Endothelial cell of umbilical vein (primary cell): ENCODE measurements around the gene ERGIC1. TPM values are rescaled to one million over a fixed set of nuclear protein-coding genes. Genes with fewer than 3 reads are reported as not detected.
A peak's percentile ranks its signal among the peaks of the same experiment; 100 is the strongest.

Experiments
- BruUV-seq: library from RNA; stranded (reverse); fragments of 400-500 nt; replicated peaks from 2 replicates; lab custom pipeline; 2021; lab: Mats Ljungman, UMichigan
- CTCF ChIA-PET: fragments of 300-600, 350-600 bp; sonication (Branson Sonifier 250); formaldehyde crosslinking; loops from one replicate; lab custom pipeline; 2021; ENCODE audit warnings: antibody characterized with exemption, inconsistent platforms; lab: Charles Lee
- POLR2A ChIA-PET: fragments of 300-600, 350-600 bp; sonication (Branson Sonifier 250); formaldehyde crosslinking; loops from one replicate; lab custom pipeline; 2021; ENCODE audit warnings: antibody characterized with exemption, inconsistent platforms; lab: Charles Lee
- DNase-seq: peaks from one replicate; pipeline ENCODE4 v3.0.0-alpha.2; 2011; ENCODE audit warnings: low read depth, low spot score
- FAIRE-seq: peaks from 2 replicates; lab custom pipeline; 2011; peaks lifted over from hg19 to GRCh38; lab: Jason Lieb, UNC
- H2AFZ ChIP-seq: 2 replicates; pipeline ENCODE4 v1.6.0; 2012; ENCODE audit warnings: low read depth, low read length, control low read depth, inconsistent platforms
- H3K27ac ChIP-seq: 2 replicates; pipeline ENCODE4 v1.5.1; 2011; ENCODE audit warnings: low read depth, mild to moderate bottlenecking, control low read depth, low read length, moderate library complexity; ENCODE audit not compliant: insufficient read depth
- H3K27me3 ChIP-seq, 2 experiments: 2 replicates each; pipeline versions ENCODE4 v1.6.0 to v1.6.1; 2011; ENCODE audit warnings: low read length in 2 of 2, mixed read lengths in 1 of 2; ENCODE audit not compliant: control insufficient read depth in 2 of 2, insufficient read depth in 2 of 2
- H3K36me3 ChIP-seq, 2 experiments: 2 replicates in 1 of 2; 3 replicates in 1 of 2; pipeline ENCODE4 v1.5.1; 2011; ENCODE audit warnings: low read length in 2 of 2, mild to moderate bottlenecking in 1 of 2, moderate library complexity in 1 of 2; ENCODE audit not compliant: control insufficient read depth in 2 of 2, insufficient read depth in 2 of 2; ENCODE audit errors: extremely low read depth in 1 of 2
- H3K4me1 ChIP-seq: 3 replicates; pipeline ENCODE4 v1.5.1; 2011; ENCODE audit warnings: mild to moderate bottlenecking, low read length; ENCODE audit not compliant: control insufficient read depth, insufficient read depth; ENCODE audit errors: extremely low read depth
- H3K4me2 ChIP-seq: 2 replicates; pipeline ENCODE4 v1.6.1; 2011; ENCODE audit warnings: low read length, control low read depth, mixed read lengths; ENCODE audit not compliant: insufficient read depth
- H3K4me3 ChIP-seq, 3 experiments: fragments of 200-600 bp in 1 of 3; sonication (generic), shearing (Covaris generic) in 1 of 3; replicated peaks in 1 of 3; 2 replicates each; pipeline ENCODE4 v1.5.1; 2011 to 2016; ENCODE audit warnings: control low read depth in 3 of 3, low read length in 3 of 3, mild to moderate bottlenecking in 2 of 3, inconsistent platforms in 1 of 3, low read depth in 1 of 3, moderate library complexity in 1 of 3; ENCODE audit not compliant: insufficient read depth in 1 of 3
- H3K79me2 ChIP-seq: 2 replicates; pipeline ENCODE4 v1.6.0; 2012; ENCODE audit warnings: low read length, inconsistent platforms; ENCODE audit not compliant: control insufficient read depth, insufficient read depth
- H3K9ac ChIP-seq: replicated peaks from 2 replicates; pipeline ENCODE3; 2011; ENCODE audit warnings: low read length, control low read depth; ENCODE audit not compliant: insufficient read depth; ENCODE audit errors: extremely low read depth
- H3K9me1 ChIP-seq: replicated peaks from 3 replicates; pipeline ENCODE4 v1.6.0; 2011; ENCODE audit warnings: mild to moderate bottlenecking, low read length; ENCODE audit not compliant: control insufficient read depth, insufficient read depth; ENCODE audit errors: extremely low read depth
- H3K9me3 ChIP-seq: replicated peaks from 2 replicates; pipeline ENCODE4 v1.5.1; 2012; ENCODE audit warnings: low read length, inconsistent platforms; ENCODE audit not compliant: control insufficient read depth, insufficient read depth
- H4K20me1 ChIP-seq: replicated peaks from 2 replicates; pipeline ENCODE3; 2011; ENCODE audit warnings: mild to moderate bottlenecking, low read length; ENCODE audit not compliant: control insufficient read depth, insufficient read depth; ENCODE audit errors: extremely low read depth
- CTCF ChIP-seq, 2 donors: IDR thresholded peaks; 1 replicate in 1 of 2; 2 replicates in 1 of 2; pipeline ENCODE4 v1.5.1; 2011; ENCODE audit warnings: low read length in 2 of 2, mild to moderate bottlenecking in 2 of 2, moderate library complexity in 2 of 2, control low read depth in 1 of 2, inconsistent platforms in 1 of 2, low read depth in 1 of 2; ENCODE audit not compliant: insufficient read depth in 1 of 2; ENCODE audit errors: extremely low read depth in 1 of 2
- EZH2 ChIP-seq: IDR thresholded peaks from 2 replicates; pipeline ENCODE4 v1.6.1; 2012; ENCODE audit warnings: borderline replicate concordance, low read depth, mild to moderate bottlenecking, moderate library complexity, low read length, inconsistent platforms; ENCODE audit not compliant: severe bottlenecking
- FOS ChIP-seq: IDR thresholded peaks from 2 replicates; pipeline ENCODE4 v1.6.1; 2011; ENCODE audit warnings: mild to moderate bottlenecking, low read length, moderate library complexity, borderline replicate concordance; ENCODE audit not compliant: insufficient read depth
- GATA2 ChIP-seq: IDR thresholded peaks from 2 replicates; pipeline ENCODE4 v1.7.0; 2011; ENCODE audit warnings: low read depth, mild to moderate bottlenecking, moderate library complexity, mixed read lengths, low read length; ENCODE audit not compliant: insufficient read length, insufficient read depth
- JUN ChIP-seq: IDR thresholded peaks from 2 replicates; pipeline ENCODE4 v1.6.1; 2011; ENCODE audit warnings: borderline replicate concordance, low read depth; ENCODE audit not compliant: insufficient read length, insufficient read depth
- MAX ChIP-seq: IDR thresholded peaks from 2 replicates; pipeline ENCODE4 v1.6.1; 2011; ENCODE audit not compliant: insufficient read depth, insufficient read length
- MYC ChIP-seq: IDR thresholded peaks from one replicate; pipeline ENCODE4 v1.6.1; 2011; ENCODE audit warnings: mild to moderate bottlenecking, low read depth, low read length
- POLR2A ChIP-seq: IDR thresholded peaks from 2 replicates; pipeline ENCODE4 v1.6.1; 2012; ENCODE audit warnings: low read depth, mild to moderate bottlenecking, control low read depth, low read length
- POLR2AphosphoS5 ChIP-seq: IDR thresholded peaks from 2 replicates; pipeline ENCODE4 v1.6.1; 2012; ENCODE audit warnings: low read depth, mild to moderate bottlenecking, control low read depth, low read length, moderate library complexity; ENCODE audit not compliant: insufficient read depth
- dilution Hi-C: fragments of 300-500 bp; cut with MboI; formaldehyde crosslinking; loops from one replicate; pipeline ENCODE4 v1.15.0; 2019; ENCODE audit warnings: low sequenced_read_pairs; ENCODE audit not compliant: extremely low pct_ligation_motif_present
- intact Hi-C: fragments of 100-400 bp; cut with micrococcal nuclease; formaldehyde crosslinking; loops from one replicate; pipeline ENCODE4 v1.10.0; 2022
- polyA plus RNA-seq, 4 experiments: library from polyadenylated mRNA; depleted of rRNA in 3 of 4; stranded (reverse) in 3 of 4; unstranded in 1 of 4; fragments of >200 nt; gene quantifications; 2 replicates each; pipeline versions ENCODE4 v1.2.1 to v1.2.3, GENCODE V29; 2011 to 2012; ENCODE audit warnings: missing spikeins in 1 of 4
- total RNA-seq: library from RNA; stranded (reverse); gene quantifications from 2 replicates; pipeline ENCODE4 v1.2.3, GENCODE V29; 2021

Gene ERGIC1
- total and polyA plus RNA-seq, 2 donors (not counting 3 experiments of a cell fraction or from before 2014, with no cell fraction given): 105 to 109 TPM

- Histone ChIP-seq H3K4me2 (no peak overlapping the region), H3K36me3 (peaks cover 0 to 2% of the 10 kb centered on the region in 2 experiments), H3K9me1 (no peaks in the 10 kb centered on the region), H4K20me1 (no peaks in the 10 kb centered on the region), H3K4me1 (peaks cover 31% of the 10 kb centered on the region), H3K9me3 (no peaks in the 10 kb centered on the region), H3K79me2 (no peaks in the 10 kb centered on the region), H3K27ac (peak overlapping the region; percentile 16), H3K4me3 (no peak overlapping the region), H3K9ac (no peak overlapping the region), H2AFZ (no peak overlapping the region), H3K27me3 (no peaks in the 10 kb centered on the region)
- FAIRE-seq: peak; percentile 84
- dilution Hi-C loops (no loop called here), intact Hi-C loops (loop anchor here (1.0 to 2.0 kb wide), 2 partner anchors 45 to 187 kb away; no protein-coding TSS in a partner anchor)
- ChIA-PET CTCF (interaction anchor here (0.6 to 1.7 kb wide), 8 partner anchors 28 to 197 kb away, joined by 3 to 8 read pairs (median 4); no protein-coding TSS in a partner anchor), POLR2A (no interaction called here)
- DNase-seq: peak; percentile 84
- TF ChIP-seq POLR2A: no peak
- TF ChIP-seq GATA2: no peak
- no peak for TF ChIP-seq EZH2
- TF ChIP-seq MAX: no peak
- TF ChIP-seq MYC: no peak
- TF ChIP-seq JUN: peak; percentile 49
- peak; percentile 77 for TF ChIP-seq FOS
- peak; percentile 48 for TF ChIP-seq POLR2AphosphoS5
- TF ChIP-seq CTCF (IDR thresholded peaks at IDR 0.05; ENCODE audit: extremely low read depth in 1 of 2, insufficient read depth in 1 of 2, low read depth in 1 of 2, low read length in 2 of 2): no peak
- BruUV-seq: no TSS peak
Measured at GRCh38 chr5:172903790-172904189, 69.7 kb downstream of the ERGIC1 start.
